ENCODE results near the gene ZNF710.

- TF ChIP-seq CTCF (IDR thresholded peaks at IDR 0.05; ENCODE audit: borderline replicate concordance, extremely low read depth, low read length, poor library complexity, severe bottlenecking) (no peak), EZH2 (IDR thresholded peaks at IDR 0.05; ENCODE audit: borderline replicate concordance, low read depth, low read length, severe bottlenecking) (no peak)
Observed at GRCh38 chr15:89991312-89991711, 9.8 kb upstream of the ZNF710 start.

All from DND-41 (cell line).